NCI-H748 (cell line): ENCODE data around the gene TMEM106C.

ENCODE experiments used
- DNase-seq: peaks from one replicate; lab custom pipeline; 2025; ENCODE audit not compliant: unreplicated experiment; lab: John Stamatoyannopoulos, UW

The TMEM106C gene

GRCh38 chr12:48015129-48015528 is 51.7 kb downstream of the TMEM106C start:
- DNase-seq = no peak

- no peak for DNase-seq
These were observed 52.6 kb downstream of the TMEM106C start for GRCh38 chr12:48015954-48016353.

- no peak for DNase-seq
These were observed 53.1 kb downstream of the TMEM106C start for GRCh38 chr12:48016373-48017020.

GRCh38 chr12:48017496-48017895 is 54.1 kb downstream of the TMEM106C start:
- DNase-seq = no peak

GRCh38 chr12:48017921-48018617 is 54.7 kb downstream of the TMEM106C start:
- no peak for DNase-seq
